Psoas muscle (tissue), 8 donors: ENCODE results near the gene GLRA1. TPM values are rescaled to one million over a fixed set of nuclear protein-coding genes. Genes with fewer than 3 reads are reported as not detected.
A peak's percentile ranks its signal among the peaks of the same experiment; 100 is the strongest.

Source experiments
- ATAC-seq, 4 donors: fragments of 200-7000 bp; cut with Tn5 transposase; one replicate each; pipeline ENCODE4 v1.9.1; 2020; ENCODE audit warnings: moderate library complexity in 3 of 4, mild to moderate bottlenecking in 2 of 4
- DNase-seq, 2 donors: peaks; one replicate each; pipeline ENCODE4 v3.0.0-alpha.2; 2020
- H3K27ac ChIP-seq: fragments of 200-600 bp; one replicate; pipeline ENCODE4 v1.8.0; 2022
- H3K27me3 ChIP-seq, 3 donors: fragments of 200-600 bp in 1 of 3; one replicate each; pipeline versions ENCODE4 v1.6.1 to v1.8.0; 2013 to 2022; ENCODE audit warnings: low read length in 2 of 3, mild to moderate bottlenecking in 2 of 3, moderate library complexity in 1 of 3; ENCODE audit not compliant: insufficient read depth in 3 of 3
- H3K36me3 ChIP-seq, 2 donors: fragments of 200-600 bp in 1 of 2; one replicate each; pipeline versions ENCODE4 v1.6.1 to v1.8.0; 2013 to 2022; ENCODE audit warnings: low read depth in 1 of 2, mild to moderate bottlenecking in 1 of 2, moderate library complexity in 1 of 2; ENCODE audit not compliant: insufficient read depth in 1 of 2
- H3K4me1 ChIP-seq: fragments of 200-600 bp; one replicate; pipeline ENCODE4 v1.8.0; 2022
- H3K4me3 ChIP-seq: fragments of 200-600 bp; one replicate; pipeline ENCODE4 v1.8.0; 2022; ENCODE audit warnings: mild to moderate bottlenecking
- H3K9me3 ChIP-seq: fragments of 200-600 bp; one replicate; pipeline ENCODE4 v1.8.0; 2022
- WGBS, 3 donors: extraction: QIAGEN DNeasy Blood & Tissue Kit; methylation state at CpG; one replicate each; pipeline versions ENCODE4 v1.1.6 to v1.1.7; 2013; 5-methylcytosine and 5-hydroxymethylcytosine counted together
- intact Hi-C, 2 donors: fragments of 100-400 bp; cut with DNase I; formaldehyde crosslinking; loops; one replicate each; pipeline versions ENCODE4 v1.11.0 to v1.14.2; 2022
- polyA plus RNA-seq, 3 donors: library from polyadenylated mRNA; stranded (reverse); fragments of 200-250 nt; gene quantifications; one replicate each; pipeline ENCODE4 v1.2.3, GENCODE V29; 2013
- total RNA-seq, 4 donors: library from RNA; stranded (reverse); fragmentation: NEBNext Ultra II Directional in 2 of 4; extraction: Animal tissue kit (Norgen Biotek cat#: 25700) in 2 of 4; gene quantifications; one replicate each; pipeline versions ENCODE4 v1.2.1 to v1.2.4, GENCODE V29; 2021 to 2023
- TF ChIP-seq, protein P1 (sequence below): fragments of 200-600 bp; IDR thresholded peaks from one replicate; pipeline ENCODE4 v1.8.0; 2022; ENCODE audit warnings: antibody characterized with exemption
- donor health status: healthy with polysubstance abuse.
- donor health status: DM: no; HTN: no; CAD: no; lungs with moderate emphysema.
- donor health status: Bipolar disorder and iron deficiency.
- donor health status: healthy.
- donor health status: DM: yes; HTN: yes; CAD: no.
- donor health status: DM: no; HTN: no; CAD: no.
- donor health status: DM: no; HTN: no; CAD: no.
- donor health status: DM: yes; HTN: yes; CAD: no.

Gene GLRA1
- total and polyA plus RNA-seq, 7 donors = not detected

GRCh38 chr5:151772846-151773561, 151.6 kb downstream of the GLRA1 start:
- Histone ChIP-seq H3K4me3 (peak overlapping the region; percentile 90), H3K36me3 (no peaks in the 10 kb centered on the region), H3K9me3 (no peaks in the 10 kb centered on the region), H3K27me3 (no peaks in the 10 kb centered on the region), H3K27ac (peak overlapping the region; percentile 93), H3K4me1 (peaks cover 44% of the 10 kb centered on the region)
- TF ChIP-seq, protein P1, sequence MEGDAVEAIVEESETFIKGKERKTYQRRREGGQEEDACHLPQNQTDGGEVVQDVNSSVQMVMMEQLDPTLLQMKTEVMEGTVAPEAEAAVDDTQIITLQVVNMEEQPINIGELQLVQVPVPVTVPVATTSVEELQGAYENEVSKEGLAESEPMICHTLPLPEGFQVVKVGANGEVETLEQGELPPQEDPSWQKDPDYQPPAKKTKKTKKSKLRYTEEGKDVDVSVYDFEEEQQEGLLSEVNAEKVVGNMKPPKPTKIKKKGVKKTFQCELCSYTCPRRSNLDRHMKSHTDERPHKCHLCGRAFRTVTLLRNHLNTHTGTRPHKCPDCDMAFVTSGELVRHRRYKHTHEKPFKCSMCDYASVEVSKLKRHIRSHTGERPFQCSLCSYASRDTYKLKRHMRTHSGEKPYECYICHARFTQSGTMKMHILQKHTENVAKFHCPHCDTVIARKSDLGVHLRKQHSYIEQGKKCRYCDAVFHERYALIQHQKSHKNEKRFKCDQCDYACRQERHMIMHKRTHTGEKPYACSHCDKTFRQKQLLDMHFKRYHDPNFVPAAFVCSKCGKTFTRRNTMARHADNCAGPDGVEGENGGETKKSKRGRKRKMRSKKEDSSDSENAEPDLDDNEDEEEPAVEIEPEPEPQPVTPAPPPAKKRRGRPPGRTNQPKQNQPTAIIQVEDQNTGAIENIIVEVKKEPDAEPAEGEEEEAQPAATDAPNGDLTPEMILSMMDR = no peak
- intact Hi-C loops = no loop called here
- ATAC-seq (no peak), DNase-seq (no peak)
- 1% methylated on average over 18 of the region's 18 CpGs for WGBS, 3 donors

Other genes with a start within 250 kb of the GLRA1 start
- 100 to 1,000 TPM; 175 to 687 (median 372) TPM for gene SPARC, start 237.9 kb downstream of the GLRA1 start, total RNA-seq
- gene SPARC, start 237.9 kb downstream of the GLRA1 start, polyA plus RNA-seq = 100 to 1,000 TPM; 111 to 331 (median 170) TPM
- 10 to 100 TPM; 28.7 to 46.9 (median 40.7) TPM for gene ATOX1, start 166.2 kb downstream of the GLRA1 start, total RNA-seq
- gene ATOX1, start 166.2 kb downstream of the GLRA1 start, polyA plus RNA-seq = 10 to 100 TPM; 60.5 to 99.1 (median 80.3) TPM
- gene G3BP1, start 152.9 kb downstream of the GLRA1 start, total RNA-seq = 100 to 1,000 TPM; 132 to 230 (median 154) TPM
- gene G3BP1, start 152.9 kb downstream of the GLRA1 start, polyA plus RNA-seq = 100 to 1,000 TPM in 1 of 3 donors, 10 to 100 TPM in 2; 47.0 to 123 (median 58.2) TPM